Tibial nerve (tissue), 4 donors: Measurements from ENCODE around the gene SAA4. TPM values are rescaled to one million over a fixed set of nuclear protein-coding genes. Genes with fewer than 3 reads are reported as not detected.
"Not testable (repeated sequence)": the region's sequence is repeated elsewhere in the genome, so short reads cannot be mapped to it uniquely, and the experiment has no call there.

ENCODE experiments used
- DNase-seq, 2 donors: peaks; one replicate each; pipeline ENCODE4 v3.0.0-alpha.2; 2019; ENCODE audit warnings: low spot score in 2 of 2
- H3K27ac ChIP-seq, 4 donors: fragments of 200-600 bp; sonication (generic) in 3 of 4; one replicate each; pipeline ENCODE4 v1.5.1; 2017 to 2019; ENCODE audit warnings: mild to moderate bottlenecking in 1 of 4
- H3K27me3 ChIP-seq, 2 donors: fragments of 200-600 bp; sonication (generic) in 1 of 2; one replicate each; pipeline versions ENCODE4 v1.5.1 to v1.6.0; 2017 to 2019
- H3K36me3 ChIP-seq, 3 donors: fragments of 200-600 bp; sonication (generic); one replicate each; pipeline ENCODE4 v1.5.1; 2018 to 2019
- H3K4me1 ChIP-seq, 4 donors: fragments of 200-600 bp; sonication (generic) in 3 of 4; one replicate each; pipeline ENCODE4 v1.5.1; 2017 to 2019
- H3K4me3 ChIP-seq, 4 donors: fragments of 200-600 bp; sonication (generic) in 3 of 4; one replicate each; pipeline ENCODE4 v1.5.1; 2017 to 2019; ENCODE audit warnings: mild to moderate bottlenecking in 1 of 4, moderate library complexity in 1 of 4
- H3K9me3 ChIP-seq, 4 donors: fragments of 200-600 bp; sonication (generic) in 3 of 4; one replicate each; pipeline ENCODE4 v1.5.1; 2017 to 2019
- CTCF ChIP-seq, 5 experiments: fragments of 200-600 bp in 3 of 5; fragments of 450-650 bp in 2 of 5; sonication (generic) in 3 of 5; IDR thresholded peaks; one replicate each; pipeline ENCODE4 v1.5.1; 2016 to 2019; ENCODE audit warnings: antibody characterized with exemption in 5 of 5, mild to moderate bottlenecking in 3 of 5, moderate library complexity in 2 of 5
- EP300 ChIP-seq, 2 donors: sonication (generic); formaldehyde crosslinking; IDR thresholded peaks; one replicate each; pipeline ENCODE4 v1.6.1; 2017; ENCODE audit warnings: antibody characterized with exemption in 2 of 2, mild to moderate bottlenecking in 1 of 2
- POLR2A ChIP-seq, 2 donors: fragments of 450-650 bp; IDR thresholded peaks; one replicate each; pipeline ENCODE4 v1.6.1; 2017; ENCODE audit warnings: antibody characterized with exemption in 2 of 2, mild to moderate bottlenecking in 2 of 2, moderate library complexity in 2 of 2
- WGBS, 2 donors: methylation state at CpG; one replicate each; pipeline ENCODE4 v1.1.5; 2018; 5-methylcytosine and 5-hydroxymethylcytosine counted together
- total RNA-seq, 4 donors: library from RNA; depleted of rRNA; stranded (reverse); fragments of >200 nt; gene quantifications; one replicate each; pipeline ENCODE4 v1.1.0, GENCODE V29; 2016

The SAA4 gene
- total RNA-seq, 4 donors from 2014 or later: not detected

- Histone ChIP-seq H3K4me1 (no peaks in the 10 kb centered on the region), H3K27ac (no peak overlapping the region)
- WGBS, 2 donors: 74 to 81% methylated on average over 4 of the region's 4 CpGs
These were observed 27.4 kb upstream of the SAA4 start for GRCh38 chr11:18264035-18264434.

GRCh38 chr11:18262681-18263350, 26.2 kb upstream of the SAA4 start:
- DNase-seq, H3K27ac ChIP-seq, H3K27me3 ChIP-seq, H3K4me3 ChIP-seq, H3K9me3 ChIP-seq, H3K4me1 ChIP-seq, H3K36me3 ChIP-seq: not testable (repeated sequence)
- 67 to 69% methylated on average over 8 of the region's 8 CpGs for WGBS, 2 donors

More at GRCh38 chr11:18264035-18264434, 27.4 kb upstream of the SAA4 start:
- no peaks in the 10 kb centered on the region for H3K9me3 ChIP-seq
- TF ChIP-seq EP300 (IDR thresholded peaks at IDR 0.05) (no peak), POLR2A (IDR thresholded peaks at IDR 0.05) (no peak), CTCF (IDR thresholded peaks at IDR 0.05) (no peak)
- DNase-seq: no peak
- no peak overlapping the region for H3K4me3 ChIP-seq
- no peaks in the 10 kb centered on the region for H3K27me3 ChIP-seq
- no peaks in the 10 kb centered on the region for H3K36me3 ChIP-seq

GRCh38 chr11:18261721-18262120, 25.1 kb upstream of the SAA4 start:
- DNase-seq: no peak
- 91 to 93% methylated on average over 14 of the region's 14 CpGs for WGBS, 2 donors
- no peak overlapping the region for H3K27ac ChIP-seq

GRCh38 chr11:18259259-18259658, 22.7 kb upstream of the SAA4 start:
- H3K9me3 ChIP-seq: no peaks in the 10 kb centered on the region
- no peak for DNase-seq
- no peaks in the 10 kb centered on the region for H3K36me3 ChIP-seq
- no peak overlapping the region for H3K4me3 ChIP-seq
- no peaks in the 10 kb centered on the region for H3K4me1 ChIP-seq
- no peak for TF ChIP-seq POLR2A (IDR thresholded peaks at IDR 0.05)
- H3K27ac ChIP-seq: no peak overlapping the region
- no peaks in the 10 kb centered on the region for H3K27me3 ChIP-seq

More at GRCh38 chr11:18261721-18262120, 25.1 kb upstream of the SAA4 start:
- Histone ChIP-seq H3K4me3 (no peak overlapping the region), H3K36me3 (no peaks in the 10 kb centered on the region), H3K4me1 (no peaks in the 10 kb centered on the region), H3K9me3 (no peaks in the 10 kb centered on the region), H3K27me3 (no peaks in the 10 kb centered on the region)
- TF ChIP-seq EP300 (IDR thresholded peaks at IDR 0.05) (no peak), CTCF (IDR thresholded peaks at IDR 0.05) (no peak), POLR2A (IDR thresholded peaks at IDR 0.05) (no peak)

- WGBS, 2 donors: 64 to 69% methylated on average over 2 of the region's 2 CpGs
- TF ChIP-seq POLR2A (IDR thresholded peaks at IDR 0.05) (no peak), CTCF (IDR thresholded peaks at IDR 0.05) (no peak), EP300 (IDR thresholded peaks at IDR 0.05) (no peak)
- H3K36me3 ChIP-seq: no peaks in the 10 kb centered on the region
These were observed 18.3 kb upstream of the SAA4 start for GRCh38 chr11:18254781-18255361.

GRCh38 chr11:18253778-18254338, 17.3 kb upstream of the SAA4 start:
- WGBS, 2 donors: 78 to 84% methylated on average over 11 of the region's 11 CpGs
- no peak for TF ChIP-seq POLR2A (IDR thresholded peaks at IDR 0.05)
- no peak for TF ChIP-seq EP300 (IDR thresholded peaks at IDR 0.05)
- TF ChIP-seq CTCF (IDR thresholded peaks at IDR 0.05): no peak
- H3K27me3 ChIP-seq: no peaks in the 10 kb centered on the region

More at GRCh38 chr11:18254781-18255361, 18.3 kb upstream of the SAA4 start:
- H3K9me3 ChIP-seq: no peaks in the 10 kb centered on the region
- no peak overlapping the region for H3K4me3 ChIP-seq
- H3K27me3 ChIP-seq: no peaks in the 10 kb centered on the region
- no peak for DNase-seq
- H3K27ac ChIP-seq: no peak overlapping the region
- H3K4me1 ChIP-seq: no peaks in the 10 kb centered on the region

More at GRCh38 chr11:18253778-18254338, 17.3 kb upstream of the SAA4 start:
- Histone ChIP-seq H3K4me1 (no peaks in the 10 kb centered on the region), H3K36me3 (no peaks in the 10 kb centered on the region), H3K9me3 (no peaks in the 10 kb centered on the region), H3K4me3 (no peak overlapping the region), H3K27ac (no peak overlapping the region)
- DNase-seq: no peak
